ENCODE data around the gene ZNF750.

The ZNF750 gene

GRCh38 chr17:82800885-82801284 lies 38.9 kb downstream of the ZNF750 start:
- H3K4me1 ChIP-seq (ENCODE audit: control insufficient read depth, insufficient read depth, low read length) = no peaks in the 10 kb centered on the region
- peaks cover 47% of the 10 kb centered on the region for H3K36me3 ChIP-seq (ENCODE audit: control insufficient read depth, insufficient read depth, low read length)
- no peaks in the 10 kb centered on the region for H3K27me3 ChIP-seq (ENCODE audit: control insufficient read depth, insufficient read depth, low read length)
- no peak overlapping the region for H3K9ac ChIP-seq (ENCODE audit: low read length)
- H3K4me3 ChIP-seq (ENCODE audit: low read depth, low read length) = no peak overlapping the region
- no peak overlapping the region for H3K27ac ChIP-seq (ENCODE audit: low read depth, low read length)
- H3K9me3 ChIP-seq (ENCODE audit: control insufficient read depth, insufficient read depth, low read depth, low read length) = peaks cover 16% of the 10 kb centered on the region

DNA sequence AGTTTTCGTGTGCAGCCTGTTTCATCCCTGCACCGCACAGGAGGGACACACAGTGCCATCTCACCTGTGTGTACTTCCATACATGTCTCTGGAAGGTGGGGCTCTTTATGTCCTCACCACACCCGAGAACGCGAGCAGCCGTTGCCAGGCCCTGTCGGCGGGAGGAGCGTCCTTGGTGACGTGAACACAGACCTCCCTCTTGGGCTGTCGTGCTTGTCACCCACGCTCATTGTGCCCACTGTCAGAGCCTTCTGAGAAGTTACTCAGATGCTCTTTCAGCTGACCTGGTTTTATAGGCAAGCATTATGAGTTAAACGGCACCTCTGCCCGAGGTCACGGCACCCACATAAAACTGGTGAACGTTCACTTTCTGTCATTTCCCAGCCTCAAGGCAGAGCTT lies 40.2 kb downstream of the ZNF750 start:
- peaks cover 51% of the 10 kb centered on the region for H3K36me3 ChIP-seq (ENCODE audit: control insufficient read depth, insufficient read depth, low read length)
- H3K27me3 ChIP-seq (ENCODE audit: control insufficient read depth, insufficient read depth, low read length) = no peaks in the 10 kb centered on the region
- H3K9ac ChIP-seq (ENCODE audit: low read length) = no peak overlapping the region
- H3K27ac ChIP-seq (ENCODE audit: low read depth, low read length) = no peak overlapping the region
- no peak overlapping the region for H3K4me3 ChIP-seq (ENCODE audit: low read depth, low read length)
- H3K9me3 ChIP-seq (ENCODE audit: control insufficient read depth, insufficient read depth, low read depth, low read length) = peaks cover 16% of the 10 kb centered on the region
- no peaks in the 10 kb centered on the region for H3K4me1 ChIP-seq (ENCODE audit: control insufficient read depth, insufficient read depth, low read length)

- Histone ChIP-seq H3K4me3 (ENCODE audit: low read depth, low read length) (no peak overlapping the region), H3K9me3 (ENCODE audit: control insufficient read depth, insufficient read depth, low read depth, low read length) (peaks cover 16% of the 10 kb centered on the region), H3K4me1 (ENCODE audit: control insufficient read depth, insufficient read depth, low read length) (no peaks in the 10 kb centered on the region), H3K36me3 (ENCODE audit: control insufficient read depth, insufficient read depth, low read length) (peaks cover 54% of the 10 kb centered on the region), H3K9ac (ENCODE audit: low read length) (no peak overlapping the region), H3K27me3 (ENCODE audit: control insufficient read depth, insufficient read depth, low read length) (no peaks in the 10 kb centered on the region), H3K27ac (ENCODE audit: low read depth, low read length) (no peak overlapping the region)
These were observed 41.1 kb downstream of the ZNF750 start for GRCh38 chr17:82798752-82799151.

GRCh38 chr17:82797061-82797460 lies 42.8 kb downstream of the ZNF750 start:
- Histone ChIP-seq H3K9ac (ENCODE audit: low read length) (no peak overlapping the region), H3K4me1 (ENCODE audit: control insufficient read depth, insufficient read depth, low read length) (no peaks in the 10 kb centered on the region), H3K4me3 (ENCODE audit: low read depth, low read length) (no peak overlapping the region), H3K27me3 (ENCODE audit: control insufficient read depth, insufficient read depth, low read length) (no peaks in the 10 kb centered on the region), H3K36me3 (ENCODE audit: control insufficient read depth, insufficient read depth, low read length) (peaks cover 61% of the 10 kb centered on the region), H3K27ac (ENCODE audit: low read depth, low read length) (no peak overlapping the region), H3K9me3 (ENCODE audit: control insufficient read depth, insufficient read depth, low read depth, low read length) (peaks cover 16% of the 10 kb centered on the region)

- no peak overlapping the region for H3K27ac ChIP-seq (ENCODE audit: low read depth, low read length)
- H3K4me3 ChIP-seq (ENCODE audit: low read depth, low read length) = no peak overlapping the region
- H3K9me3 ChIP-seq (ENCODE audit: control insufficient read depth, insufficient read depth, low read depth, low read length) = 0 out of 2 replicates have a peak, but pooled peaks cover 7% of the 10 kb centered on the region
- H3K36me3 ChIP-seq (ENCODE audit: control insufficient read depth, insufficient read depth, low read length) = peaks cover 58% of the 10 kb centered on the region
- no peaks in the 10 kb centered on the region for H3K4me1 ChIP-seq (ENCODE audit: control insufficient read depth, insufficient read depth, low read length)
- H3K9ac ChIP-seq (ENCODE audit: low read length) = no peak overlapping the region
- no peaks in the 10 kb centered on the region for H3K27me3 ChIP-seq (ENCODE audit: control insufficient read depth, insufficient read depth, low read length)
These were observed 44.2 kb downstream of the ZNF750 start for GRCh38 chr17:82795615-82796014.

- Histone ChIP-seq H3K4me1 (ENCODE audit: control insufficient read depth, insufficient read depth, low read length) (no peaks in the 10 kb centered on the region), H3K36me3 (ENCODE audit: control insufficient read depth, insufficient read depth, low read length) (peaks cover 58% of the 10 kb centered on the region), H3K27me3 (ENCODE audit: control insufficient read depth, insufficient read depth, low read length) (no peaks in the 10 kb centered on the region), H3K4me3 (ENCODE audit: low read depth, low read length) (no peak overlapping the region), H3K9ac (ENCODE audit: low read length) (no peak overlapping the region), H3K27ac (ENCODE audit: low read depth, low read length) (no peak overlapping the region), H3K9me3 (ENCODE audit: control insufficient read depth, insufficient read depth, low read depth, low read length) (no peaks in the 10 kb centered on the region)
These were observed 44.9 kb downstream of the ZNF750 start for GRCh38 chr17:82794781-82795482.

GRCh38 chr17:82793974-82794630 lies 45.7 kb downstream of the ZNF750 start:
- Histone ChIP-seq H3K27ac (ENCODE audit: low read depth, low read length) (no peak overlapping the region), H3K9me3 (ENCODE audit: control insufficient read depth, insufficient read depth, low read depth, low read length) (no peaks in the 10 kb centered on the region), H3K36me3 (ENCODE audit: control insufficient read depth, insufficient read depth, low read length) (peaks cover 56% of the 10 kb centered on the region), H3K27me3 (ENCODE audit: control insufficient read depth, insufficient read depth, low read length) (no peaks in the 10 kb centered on the region), H3K9ac (ENCODE audit: low read length) (no peak overlapping the region), H3K4me3 (ENCODE audit: low read depth, low read length) (no peak overlapping the region), H3K4me1 (ENCODE audit: control insufficient read depth, insufficient read depth, low read length) (no peaks in the 10 kb centered on the region)

DNA sequence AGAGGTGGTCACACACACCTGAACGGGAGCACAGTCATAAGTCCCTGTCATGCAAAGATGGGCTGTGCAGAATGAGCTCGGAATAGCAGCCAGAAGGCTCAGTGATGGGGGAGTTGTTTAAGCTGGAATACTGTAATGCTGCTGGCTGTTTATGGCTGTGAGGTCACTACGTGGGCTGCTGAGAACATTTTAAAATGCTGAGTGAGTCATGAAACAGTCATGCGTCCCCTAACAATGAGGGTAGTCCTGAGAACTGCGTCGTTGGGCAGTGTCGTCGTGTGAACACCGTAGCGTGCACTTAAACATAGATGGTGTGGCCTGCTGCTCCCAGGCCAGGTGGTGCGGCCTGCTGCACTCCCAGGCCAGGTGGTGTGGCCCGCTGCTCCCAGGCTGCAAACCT lies 48.3 kb downstream of the ZNF750 start:
- Histone ChIP-seq H3K27ac (ENCODE audit: low read depth, low read length) (no peak overlapping the region), H3K9me3 (ENCODE audit: control insufficient read depth, insufficient read depth, low read depth, low read length) (no peaks in the 10 kb centered on the region), H3K27me3 (ENCODE audit: control insufficient read depth, insufficient read depth, low read length) (no peaks in the 10 kb centered on the region), H3K9ac (ENCODE audit: low read length) (no peak overlapping the region), H3K4me3 (ENCODE audit: low read depth, low read length) (no peak overlapping the region), H3K36me3 (ENCODE audit: control insufficient read depth, insufficient read depth, low read length) (peaks cover 57% of the 10 kb centered on the region), H3K4me1 (ENCODE audit: control insufficient read depth, insufficient read depth, low read length) (no peaks in the 10 kb centered on the region)

DNA sequence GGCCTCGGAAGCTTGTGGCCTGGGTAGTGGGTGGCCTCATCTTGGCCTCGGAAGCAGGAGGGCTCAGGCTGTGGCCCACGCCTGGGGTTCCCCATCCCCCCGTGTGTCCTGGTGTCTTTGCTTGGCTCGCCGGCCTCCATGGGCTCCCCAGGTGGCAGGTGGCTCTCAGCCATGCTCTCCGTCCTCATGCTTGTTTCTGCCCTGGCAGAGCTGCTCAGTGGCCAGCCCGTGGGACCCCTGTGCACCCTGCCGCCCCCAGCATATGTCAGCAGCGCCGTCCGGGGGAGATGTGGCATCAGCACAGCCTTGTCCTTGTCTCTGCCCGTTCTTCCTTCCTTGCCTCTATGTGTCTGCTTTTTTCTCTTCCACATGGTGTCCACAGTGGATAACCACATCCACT lies 49.4 kb downstream of the ZNF750 start:
- Histone ChIP-seq H3K27ac (ENCODE audit: low read depth, low read length) (no peak overlapping the region), H3K9me3 (ENCODE audit: control insufficient read depth, insufficient read depth, low read depth, low read length) (no peaks in the 10 kb centered on the region), H3K4me1 (ENCODE audit: control insufficient read depth, insufficient read depth, low read length) (no peaks in the 10 kb centered on the region), H3K9ac (ENCODE audit: low read length) (no peak overlapping the region), H3K36me3 (ENCODE audit: control insufficient read depth, insufficient read depth, low read length) (peaks cover 53% of the 10 kb centered on the region), H3K4me3 (ENCODE audit: low read depth, low read length) (no peak overlapping the region), H3K27me3 (ENCODE audit: control insufficient read depth, insufficient read depth, low read length) (no peaks in the 10 kb centered on the region)

- no peaks in the 10 kb centered on the region for H3K9me3 ChIP-seq (ENCODE audit: control insufficient read depth, insufficient read depth, low read depth, low read length)
- no peak overlapping the region for H3K4me3 ChIP-seq (ENCODE audit: low read depth, low read length)
- no peaks in the 10 kb centered on the region for H3K27me3 ChIP-seq (ENCODE audit: control insufficient read depth, insufficient read depth, low read length)
- no peak overlapping the region for H3K9ac ChIP-seq (ENCODE audit: low read length)
- H3K27ac ChIP-seq (ENCODE audit: low read depth, low read length) = no peak overlapping the region
- no peaks in the 10 kb centered on the region for H3K4me1 ChIP-seq (ENCODE audit: control insufficient read depth, insufficient read depth, low read length)
- H3K36me3 ChIP-seq (ENCODE audit: control insufficient read depth, insufficient read depth, low read length) = peaks cover 47% of the 10 kb centered on the region
These were observed 50.0 kb downstream of the ZNF750 start for GRCh38 chr17:82789806-82790205.

DNA sequence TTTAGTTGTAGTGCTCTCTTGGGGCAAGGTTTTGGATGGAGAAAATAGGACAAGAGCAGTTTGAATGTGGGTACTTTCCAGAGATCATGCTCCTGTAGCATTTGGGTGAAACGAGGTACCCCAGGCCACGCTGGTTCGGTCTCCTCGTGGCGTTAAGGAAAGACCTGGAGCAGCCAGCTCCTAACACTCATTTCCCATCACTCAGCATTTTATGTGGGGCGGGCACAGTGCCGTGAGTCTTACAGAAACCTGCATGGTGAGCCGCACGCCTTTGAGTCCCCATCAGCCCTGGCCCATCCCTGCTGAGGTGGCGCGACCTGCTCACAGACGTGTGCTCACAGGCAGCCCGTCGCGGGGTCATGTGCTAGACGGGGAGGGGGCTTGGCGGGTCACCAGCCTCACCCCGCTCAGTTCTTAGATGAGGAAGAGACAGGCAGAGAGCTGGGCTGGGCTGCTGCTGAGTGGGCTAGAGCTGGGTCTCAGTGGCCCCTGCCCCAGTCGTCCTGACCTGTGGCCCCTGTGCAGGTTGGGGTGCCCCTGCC lies 50.7 kb downstream of the ZNF750 start:
- Histone ChIP-seq H3K9ac (ENCODE audit: low read length) (no peak overlapping the region), H3K27me3 (ENCODE audit: control insufficient read depth, insufficient read depth, low read length) (no peaks in the 10 kb centered on the region), H3K9me3 (ENCODE audit: control insufficient read depth, insufficient read depth, low read depth, low read length) (no peaks in the 10 kb centered on the region), H3K4me3 (ENCODE audit: low read depth, low read length) (no peak overlapping the region), H3K27ac (ENCODE audit: low read depth, low read length) (no peak overlapping the region), H3K4me1 (ENCODE audit: control insufficient read depth, insufficient read depth, low read length) (no peaks in the 10 kb centered on the region), H3K36me3 (ENCODE audit: control insufficient read depth, insufficient read depth, low read length) (peaks cover 48% of the 10 kb centered on the region)

Data from HUES6 (cell line).